H1 (cell line): ENCODE results near the gene GALC. TPM values are rescaled to one million over a fixed set of nuclear protein-coding genes. Genes with fewer than 3 reads are reported as not detected.

Experiments used
- BACH1 ChIP-seq: IDR thresholded peaks from 2 replicates; pipeline ENCODE4 v1.6.1; 2012; ENCODE audit warnings: low read length, improper control_type of control experiment
- BCL11A ChIP-seq, 2 experiments: IDR thresholded peaks; one replicate each; pipeline ENCODE4 v1.6.1; 2011; ENCODE audit warnings: low read depth in 2 of 2, low read length in 2 of 2, mild to moderate bottlenecking in 2 of 2
- CBX8 ChIP-seq: fragments of 300-800, 300-1000 bp; sonication (generic); IDR thresholded peaks from 2 replicates; pipeline ENCODE4 v1.7.1; 2016; ENCODE audit warnings: low read depth, low read length, borderline replicate concordance
- CHD1 ChIP-seq: IDR thresholded peaks from 2 replicates; pipeline ENCODE4 v1.6.1; 2012; ENCODE audit warnings: low read depth, low read length, improper control_type of control experiment
- EGR1 ChIP-seq: IDR thresholded peaks from 2 replicates; pipeline ENCODE4 v1.6.1; 2011; ENCODE audit warnings: low read depth, low read length, borderline replicate concordance
- EZH2 ChIP-seq: fragments of 200-600 bp; sonication (generic); IDR thresholded peaks from 2 replicates; pipeline ENCODE4 v1.7.1; 2012; ENCODE audit warnings: low read depth, mild to moderate bottlenecking, moderate library complexity, low read length, inconsistent platforms; ENCODE audit not compliant: severe bottlenecking
- KDM5A ChIP-seq: fragments of 200-600 bp; IDR thresholded peaks from 2 replicates; pipeline ENCODE4 v1.7.1; 2012; ENCODE audit warnings: mild to moderate bottlenecking, low read length, inconsistent platforms, mixed read lengths
- PHF8 ChIP-seq: fragments of 200-600 bp; sonication (generic); conservative IDR thresholded peaks from 2 replicates; pipeline ENCODE4 v1.7.1; 2012; ENCODE audit warnings: low read depth, mild to moderate bottlenecking, inconsistent platforms, low read length, moderate library complexity
- POLR2AphosphoS5 ChIP-seq: IDR thresholded peaks from 2 replicates; pipeline ENCODE4 v1.6.1; 2011; ENCODE audit warnings: low read depth, low read length
- SIX5 ChIP-seq: IDR thresholded peaks from 2 replicates; pipeline ENCODE4 v1.6.1; 2011; ENCODE audit warnings: mild to moderate bottlenecking, low read depth, low read length
- SP4 ChIP-seq: IDR thresholded peaks from 2 replicates; pipeline ENCODE4 v1.6.1; 2012; ENCODE audit warnings: low read length, inconsistent platforms
- polyA plus RNA-seq, 7 experiments: library from polyadenylated mRNA; depleted of rRNA in 3 of 7; stranded (reverse) in 5 of 7; unstranded in 2 of 7; fragments of >200 nt in 5 of 7; fragments of 200-250 nt in 2 of 7; gene quantifications; 1 replicate in 5 of 7; 2 replicates in 1 of 7; 4 replicates in 1 of 7; pipeline versions ENCODE4 v1.2.1 to v1.2.3, GENCODE V29; 2011 to 2013; ENCODE audit warnings: missing spikeins in 2 of 7, mixed read lengths in 2 of 7
- total RNA-seq: library from RNA; stranded (reverse); fragmentation: NEBNext Ultra II Directional; extraction: Animal tissue kit (Norgen Biotek cat#: 25700); gene quantifications from 2 replicates; pipeline ENCODE4 v1.2.1, GENCODE V29; 2021
- TF ChIP-seq, protein P1 (sequence below): fragments of 300-600 bp; sonication (generic); IDR thresholded peaks from 2 replicates; pipeline ENCODE4 v1.7.1; 2012; ENCODE audit warnings: low read length, moderate library complexity, mild to moderate bottlenecking, inconsistent platforms; ENCODE audit not compliant: insufficient replicate concordance

Gene GALC
- total and polyA plus RNA-seq, 2 of the 8 experiments (the other 6 are each of a cell fraction or from before 2014, with no cell fraction given), result 6.1 to 12.3 TPM

DNA sequence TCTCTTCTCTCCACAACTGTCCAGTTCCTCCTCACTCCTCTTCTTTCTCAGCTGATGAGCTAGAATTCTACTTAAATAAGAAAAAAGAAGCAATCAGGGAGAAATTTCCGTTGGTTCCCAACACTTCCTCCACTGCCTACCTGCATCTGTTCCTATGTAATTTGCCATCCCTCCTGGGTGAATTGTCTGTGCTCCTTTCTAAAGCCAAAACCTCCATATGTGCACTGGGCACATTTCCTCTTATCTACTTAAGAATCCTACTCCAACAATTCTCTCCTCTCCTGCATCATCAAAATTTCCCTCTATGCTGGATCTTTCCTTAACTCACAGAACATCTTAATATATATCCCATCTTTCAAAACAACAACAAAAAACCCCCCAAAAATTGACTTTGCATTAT is 47.2 kb upstream of the GALC start (continued):
- TF ChIP-seq, protein P1, sequence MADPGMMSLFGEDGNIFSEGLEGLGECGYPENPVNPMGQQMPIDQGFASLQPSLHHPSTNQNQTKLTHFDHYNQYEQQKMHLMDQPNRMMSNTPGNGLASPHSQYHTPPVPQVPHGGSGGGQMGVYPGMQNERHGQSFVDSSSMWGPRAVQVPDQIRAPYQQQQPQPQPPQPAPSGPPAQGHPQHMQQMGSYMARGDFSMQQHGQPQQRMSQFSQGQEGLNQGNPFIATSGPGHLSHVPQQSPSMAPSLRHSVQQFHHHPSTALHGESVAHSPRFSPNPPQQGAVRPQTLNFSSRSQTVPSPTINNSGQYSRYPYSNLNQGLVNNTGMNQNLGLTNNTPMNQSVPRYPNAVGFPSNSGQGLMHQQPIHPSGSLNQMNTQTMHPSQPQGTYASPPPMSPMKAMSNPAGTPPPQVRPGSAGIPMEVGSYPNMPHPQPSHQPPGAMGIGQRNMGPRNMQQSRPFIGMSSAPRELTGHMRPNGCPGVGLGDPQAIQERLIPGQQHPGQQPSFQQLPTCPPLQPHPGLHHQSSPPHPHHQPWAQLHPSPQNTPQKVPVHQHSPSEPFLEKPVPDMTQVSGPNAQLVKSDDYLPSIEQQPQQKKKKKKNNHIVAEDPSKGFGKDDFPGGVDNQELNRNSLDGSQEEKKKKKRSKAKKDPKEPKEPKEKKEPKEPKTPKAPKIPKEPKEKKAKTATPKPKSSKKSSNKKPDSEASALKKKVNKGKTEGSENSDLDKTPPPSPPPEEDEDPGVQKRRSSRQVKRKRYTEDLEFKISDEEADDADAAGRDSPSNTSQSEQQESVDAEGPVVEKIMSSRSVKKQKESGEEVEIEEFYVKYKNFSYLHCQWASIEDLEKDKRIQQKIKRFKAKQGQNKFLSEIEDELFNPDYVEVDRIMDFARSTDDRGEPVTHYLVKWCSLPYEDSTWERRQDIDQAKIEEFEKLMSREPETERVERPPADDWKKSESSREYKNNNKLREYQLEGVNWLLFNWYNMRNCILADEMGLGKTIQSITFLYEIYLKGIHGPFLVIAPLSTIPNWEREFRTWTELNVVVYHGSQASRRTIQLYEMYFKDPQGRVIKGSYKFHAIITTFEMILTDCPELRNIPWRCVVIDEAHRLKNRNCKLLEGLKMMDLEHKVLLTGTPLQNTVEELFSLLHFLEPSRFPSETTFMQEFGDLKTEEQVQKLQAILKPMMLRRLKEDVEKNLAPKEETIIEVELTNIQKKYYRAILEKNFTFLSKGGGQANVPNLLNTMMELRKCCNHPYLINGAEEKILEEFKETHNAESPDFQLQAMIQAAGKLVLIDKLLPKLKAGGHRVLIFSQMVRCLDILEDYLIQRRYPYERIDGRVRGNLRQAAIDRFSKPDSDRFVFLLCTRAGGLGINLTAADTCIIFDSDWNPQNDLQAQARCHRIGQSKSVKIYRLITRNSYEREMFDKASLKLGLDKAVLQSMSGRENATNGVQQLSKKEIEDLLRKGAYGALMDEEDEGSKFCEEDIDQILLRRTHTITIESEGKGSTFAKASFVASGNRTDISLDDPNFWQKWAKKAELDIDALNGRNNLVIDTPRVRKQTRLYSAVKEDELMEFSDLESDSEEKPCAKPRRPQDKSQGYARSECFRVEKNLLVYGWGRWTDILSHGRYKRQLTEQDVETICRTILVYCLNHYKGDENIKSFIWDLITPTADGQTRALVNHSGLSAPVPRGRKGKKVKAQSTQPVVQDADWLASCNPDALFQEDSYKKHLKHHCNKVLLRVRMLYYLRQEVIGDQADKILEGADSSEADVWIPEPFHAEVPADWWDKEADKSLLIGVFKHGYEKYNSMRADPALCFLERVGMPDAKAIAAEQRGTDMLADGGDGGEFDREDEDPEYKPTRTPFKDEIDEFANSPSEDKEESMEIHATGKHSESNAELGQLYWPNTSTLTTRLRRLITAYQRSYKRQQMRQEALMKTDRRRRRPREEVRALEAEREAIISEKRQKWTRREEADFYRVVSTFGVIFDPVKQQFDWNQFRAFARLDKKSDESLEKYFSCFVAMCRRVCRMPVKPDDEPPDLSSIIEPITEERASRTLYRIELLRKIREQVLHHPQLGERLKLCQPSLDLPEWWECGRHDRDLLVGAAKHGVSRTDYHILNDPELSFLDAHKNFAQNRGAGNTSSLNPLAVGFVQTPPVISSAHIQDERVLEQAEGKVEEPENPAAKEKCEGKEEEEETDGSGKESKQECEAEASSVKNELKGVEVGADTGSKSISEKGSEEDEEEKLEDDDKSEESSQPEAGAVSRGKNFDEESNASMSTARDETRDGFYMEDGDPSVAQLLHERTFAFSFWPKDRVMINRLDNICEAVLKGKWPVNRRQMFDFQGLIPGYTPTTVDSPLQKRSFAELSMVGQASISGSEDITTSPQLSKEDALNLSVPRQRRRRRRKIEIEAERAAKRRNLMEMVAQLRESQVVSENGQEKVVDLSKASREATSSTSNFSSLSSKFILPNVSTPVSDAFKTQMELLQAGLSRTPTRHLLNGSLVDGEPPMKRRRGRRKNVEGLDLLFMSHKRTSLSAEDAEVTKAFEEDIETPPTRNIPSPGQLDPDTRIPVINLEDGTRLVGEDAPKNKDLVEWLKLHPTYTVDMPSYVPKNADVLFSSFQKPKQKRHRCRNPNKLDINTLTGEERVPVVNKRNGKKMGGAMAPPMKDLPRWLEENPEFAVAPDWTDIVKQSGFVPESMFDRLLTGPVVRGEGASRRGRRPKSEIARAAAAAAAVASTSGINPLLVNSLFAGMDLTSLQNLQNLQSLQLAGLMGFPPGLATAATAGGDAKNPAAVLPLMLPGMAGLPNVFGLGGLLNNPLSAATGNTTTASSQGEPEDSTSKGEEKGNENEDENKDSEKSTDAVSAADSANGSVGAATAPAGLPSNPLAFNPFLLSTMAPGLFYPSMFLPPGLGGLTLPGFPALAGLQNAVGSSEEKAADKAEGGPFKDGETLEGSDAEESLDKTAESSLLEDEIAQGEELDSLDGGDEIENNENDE, result no peak
- TF ChIP-seq KDM5A (no peak), EZH2 (no peak), PHF8 (no peak), BCL11A (IDR thresholded peaks at IDR 0.05; ENCODE audit: low read depth in 2 of 2, low read length in 2 of 2) (no peak), EGR1 (no peak), BACH1 (no peak), SP4 (no peak), SIX5 (no peak), CHD1 (no peak), POLR2AphosphoS5 (no peak), CBX8 (no peak)
- TF ChIP-seq, all 59 proteins: peak for 0
